H1 (cell line): Measurements from ENCODE around the gene SEMA4C. TPM values are rescaled to one million over a fixed set of nuclear protein-coding genes. Genes with fewer than 3 reads are reported as not detected.
A peak's percentile ranks its signal among the peaks of the same experiment; 100 is the strongest.

Experiments
- CTCF ChIA-PET: fragments of 300-600 bp; sonication (Branson Sonifier 250); formaldehyde crosslinking; loops from one replicate; lab custom pipeline; 2021; ENCODE audit not compliant: partially characterized antibody; lab: Charles Lee
- POLR2A ChIA-PET: fragments of 300-600 bp; sonication (Branson Sonifier 250); formaldehyde crosslinking; loops from one replicate; lab custom pipeline; 2021; ENCODE audit warnings: inconsistent platforms; ENCODE audit not compliant: partially characterized antibody; lab: Charles Lee
- DNase-seq, 2 experiments: peaks; one replicate each; pipeline versions ENCODE4 v3.0.0 to v3.0.0-alpha.2; 2010 to 2022; ENCODE audit warnings: low spot score in 2 of 2, low read depth in 1 of 2, mixed read lengths in 1 of 2
- FAIRE-seq: peaks from 2 replicates; lab custom pipeline; 2011; peaks lifted over from hg19 to GRCh38; lab: Jason Lieb, UNC
- H2AFZ ChIP-seq: 2 replicates; pipeline ENCODE4 v1.8.1; 2012; ENCODE audit warnings: low read length, inconsistent platforms
- H2AK5ac ChIP-seq: 2 replicates; pipeline ENCODE4 v1.6.1; 2013; ENCODE audit warnings: low read depth, low read length
- H2BK120ac ChIP-seq: replicated peaks from 2 replicates; pipeline ENCODE3; 2013; ENCODE audit warnings: low read depth, low read length, inconsistent platforms
- H2BK12ac ChIP-seq: 2 replicates; pipeline ENCODE4 v1.6.1; 2013; ENCODE audit warnings: low read depth, low read length
- H2BK15ac ChIP-seq: 2 replicates; pipeline ENCODE4 v1.6.1; 2013; ENCODE audit warnings: low read length
- H2BK20ac ChIP-seq: 2 replicates; pipeline ENCODE4 v1.6.1; 2013; ENCODE audit warnings: low read length
- H2BK5ac ChIP-seq: 2 replicates; pipeline ENCODE4 v1.6.1; 2013; ENCODE audit warnings: low read depth, low read length
- H3K14ac ChIP-seq: 2 replicates; pipeline ENCODE4 v1.6.1; 2013; ENCODE audit warnings: inconsistent platforms; ENCODE audit not compliant: insufficient read length
- H3K18ac ChIP-seq: 2 replicates; pipeline ENCODE4 v1.6.1; 2013; ENCODE audit warnings: low read length; ENCODE audit errors: extremely low read depth
- H3K23ac ChIP-seq: 2 replicates; pipeline ENCODE4 v1.6.1; 2013; ENCODE audit warnings: inconsistent platforms; ENCODE audit not compliant: insufficient read length
- H3K23me2 ChIP-seq: 2 replicates; pipeline ENCODE4 v1.6.1; 2013; ENCODE audit warnings: low read depth, low read length
- H3K27ac ChIP-seq: 2 replicates; pipeline ENCODE4 v1.6.1; 2011; ENCODE audit warnings: low read depth, low read length, inconsistent platforms
- H3K27me3 ChIP-seq, 4 experiments: replicated peaks in 1 of 4; 1 replicate in 1 of 4; 2 replicates in 3 of 4; pipeline versions ENCODE4 v1.6.1 to v1.8.1; 2011 to 2013; ENCODE audit warnings: low read length in 3 of 4, mild to moderate bottlenecking in 3 of 4, inconsistent platforms in 2 of 4, mixed read lengths in 2 of 4, moderate library complexity in 1 of 4; ENCODE audit not compliant: control insufficient read depth in 3 of 4, insufficient read depth in 3 of 4; ENCODE audit errors: extremely low read depth in 1 of 4
- H3K36me3 ChIP-seq, 4 experiments: 2 replicates each; pipeline versions ENCODE4 v1.6.1 to v1.8.1; 2011 to 2013; ENCODE audit warnings: mild to moderate bottlenecking in 4 of 4, low read length in 3 of 4, moderate library complexity in 2 of 4, control low read depth in 1 of 4, inconsistent platforms in 1 of 4; ENCODE audit not compliant: insufficient read depth in 4 of 4, control insufficient read depth in 2 of 4
- H3K4ac ChIP-seq: replicated peaks from 2 replicates; pipeline ENCODE3; 2013; ENCODE audit warnings: low read length, low read depth, mixed read lengths, inconsistent platforms; ENCODE audit not compliant: insufficient read length
- H3K4me1 ChIP-seq, 4 experiments: replicated peaks in 1 of 4; 1 replicate in 1 of 4; 2 replicates in 3 of 4; pipeline versions ENCODE4 v1.6.1 to v1.8.1; 2011 to 2013; ENCODE audit warnings: low read length in 3 of 4, inconsistent platforms in 2 of 4, mixed read lengths in 1 of 4; ENCODE audit not compliant: insufficient read depth in 4 of 4, control insufficient read depth in 3 of 4
- H3K4me2 ChIP-seq, 2 experiments: 2 replicates each; pipeline versions ENCODE4 v1.6.1 to v1.8.1; 2011 to 2013; ENCODE audit warnings: low read depth in 2 of 2, low read length in 2 of 2, control low read depth in 1 of 2, inconsistent platforms in 1 of 2, mild to moderate bottlenecking in 1 of 2; ENCODE audit not compliant: insufficient read depth in 1 of 2
- H3K4me3 ChIP-seq, 4 experiments: fragments of 200-600, 300-600 bp in 1 of 4; sonication (generic), shearing (Covaris generic), sonication (Bioruptor Twin) in 1 of 4; 2 replicates each; pipeline versions ENCODE4 v1.5.1 to v1.8.1; 2011 to 2016; ENCODE audit warnings: low read length in 4 of 4, low read depth in 3 of 4, control low read depth in 2 of 4, inconsistent platforms in 2 of 4, mild to moderate bottlenecking in 2 of 4, mixed read lengths in 1 of 4, moderate library complexity in 1 of 4; ENCODE audit not compliant: insufficient read depth in 2 of 4; ENCODE audit errors: extremely low read depth in 1 of 4
- H3K56ac ChIP-seq: replicated peaks from 2 replicates; pipeline ENCODE3; 2013; ENCODE audit warnings: low read depth, mild to moderate bottlenecking, mixed read lengths, low read length, inconsistent platforms; ENCODE audit not compliant: insufficient read length
- H3K79me1 ChIP-seq: 2 replicates; pipeline ENCODE4 v1.6.1; 2013; ENCODE audit warnings: low read depth, low read length, control low read depth
- H3K79me2 ChIP-seq, 2 experiments: 2 replicates each; pipeline versions ENCODE4 v1.6.1 to v1.8.1; 2012 to 2013; ENCODE audit warnings: low read length in 2 of 2, mild to moderate bottlenecking in 2 of 2, inconsistent platforms in 1 of 2; ENCODE audit not compliant: insufficient read depth in 2 of 2, control insufficient read depth in 1 of 2
- H3K9ac ChIP-seq, 4 experiments: replicated peaks in 1 of 4; 1 replicate in 1 of 4; 2 replicates in 3 of 4; pipeline versions ENCODE4 v1.6.1 to v1.8.1; 2011 to 2013; ENCODE audit warnings: low read depth in 3 of 4, low read length in 3 of 4, control low read depth in 2 of 4, mild to moderate bottlenecking in 2 of 4, moderate library complexity in 2 of 4, inconsistent platforms in 1 of 4; ENCODE audit errors: extremely low read depth in 1 of 4
- H3K9me3 ChIP-seq, 2 experiments: 2 replicates each; pipeline versions ENCODE4 v1.6.1 to v1.8.1; 2012 to 2013; ENCODE audit warnings: mild to moderate bottlenecking in 2 of 2, moderate library complexity in 2 of 2, control low read depth in 1 of 2, inconsistent platforms in 1 of 2, low read depth in 1 of 2, low read length in 1 of 2, mixed read lengths in 1 of 2; ENCODE audit not compliant: insufficient read depth in 2 of 2
- H4K20me1 ChIP-seq, 2 experiments: replicated peaks in 1 of 2; 2 replicates each; pipeline versions ENCODE3 to v1.8.1; 2011 to 2013; ENCODE audit warnings: inconsistent platforms in 2 of 2, low read length in 2 of 2, mild to moderate bottlenecking in 1 of 2; ENCODE audit not compliant: insufficient read depth in 2 of 2, control insufficient read depth in 1 of 2
- H4K5ac ChIP-seq: 2 replicates; pipeline ENCODE4 v1.6.1; 2013; ENCODE audit warnings: low read length, low read depth, mixed read lengths, inconsistent platforms; ENCODE audit not compliant: insufficient read length
- H4K8ac ChIP-seq: 2 replicates; pipeline ENCODE4 v1.8.0; 2013; ENCODE audit warnings: mild to moderate bottlenecking, moderate library complexity, low read length, inconsistent platforms; ENCODE audit not compliant: insufficient read depth; ENCODE audit errors: extremely low read depth
- H4K91ac ChIP-seq: replicated peaks from 2 replicates; pipeline ENCODE3; 2013; ENCODE audit warnings: low read length, mixed read lengths, inconsistent platforms; ENCODE audit not compliant: insufficient read length
- CHD2 ChIP-seq: IDR thresholded peaks from 2 replicates; pipeline ENCODE4 v1.6.1; 2012; ENCODE audit warnings: low read length, improper control_type of control experiment
- NRF1 ChIP-seq: IDR thresholded peaks from 2 replicates; pipeline ENCODE4 v1.6.1; 2011; ENCODE audit warnings: mild to moderate bottlenecking, low read depth, low read length, improper control_type of control experiment
- SUZ12 ChIP-seq: fragments of 200-600 bp; sonication (generic); IDR thresholded peaks from 2 replicates; pipeline ENCODE4 v1.6.1; 2012; ENCODE audit warnings: mild to moderate bottlenecking, inconsistent platforms, low read length, moderate library complexity, mixed read lengths
- TEAD4 ChIP-seq: IDR thresholded peaks from 2 replicates; pipeline ENCODE4 v1.6.1; 2012; ENCODE audit warnings: low read depth, low read length, inconsistent platforms, mixed read lengths
- ZNF274 ChIP-seq: IDR thresholded peaks from 2 replicates; pipeline ENCODE4 v1.7.0; 2012; ENCODE audit warnings: low read length, borderline replicate concordance; ENCODE audit errors: extremely low read depth
- WGBS, 2 experiments: shearing (Covaris generic) in 1 of 2; methylation state at CpG; one replicate each; pipeline versions ENCODE4 v1.1.6 to v1.1.7; 2013 to 2015; ENCODE audit warnings: low lambda C conversion rate in 2 of 2, mixed read lengths in 2 of 2, inconsistent platforms in 1 of 2, low coverage in 1 of 2, missing lambda C conversion rate in 1 of 2; ENCODE audit not compliant: insufficient replicate concordance in 2 of 2, insufficient coverage in 1 of 2, insufficient read length in 1 of 2; ENCODE audit errors: extremely low coverage in 1 of 2, missing lambda C conversion rate in 1 of 2; 5-methylcytosine and 5-hydroxymethylcytosine counted together
- polyA plus RNA-seq, 7 experiments: library from polyadenylated mRNA; depleted of rRNA in 3 of 7; stranded (reverse) in 5 of 7; unstranded in 2 of 7; fragments of >200 nt in 5 of 7; fragments of 200-250 nt in 2 of 7; gene quantifications; 1 replicate in 5 of 7; 2 replicates in 1 of 7; 4 replicates in 1 of 7; pipeline versions ENCODE4 v1.2.1 to v1.2.3, GENCODE V29; 2011 to 2013; ENCODE audit warnings: missing spikeins in 2 of 7, mixed read lengths in 2 of 7
- total RNA-seq: library from RNA; stranded (reverse); fragmentation: NEBNext Ultra II Directional; extraction: Animal tissue kit (Norgen Biotek cat#: 25700); gene quantifications from 2 replicates; pipeline ENCODE4 v1.2.1, GENCODE V29; 2021

Gene SEMA4C
- total and polyA plus RNA-seq, 2 of the 8 experiments (the other 6 are each of a cell fraction or from before 2014, with no cell fraction given), result 47.5 to 67.3 TPM

DNA sequence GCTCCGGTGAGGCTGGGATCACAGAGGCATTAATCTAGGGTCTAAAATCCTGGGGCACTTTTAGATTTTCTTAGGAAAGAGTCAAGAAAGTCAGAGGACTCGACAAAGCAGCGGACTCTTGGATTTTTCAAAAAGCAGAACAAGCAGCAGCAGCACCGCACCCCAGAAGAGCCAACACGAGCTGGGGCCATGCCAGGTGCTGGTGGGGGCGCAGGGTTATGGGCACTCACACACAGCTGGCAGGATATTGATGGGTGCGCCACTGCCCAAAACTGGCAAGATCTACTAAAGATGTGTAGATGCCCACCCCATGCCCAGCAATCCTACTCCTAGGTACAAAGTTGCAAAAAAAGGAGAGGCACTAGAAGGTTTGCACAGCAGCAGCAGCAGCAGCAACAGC lies 33.9 kb upstream of the SEMA4C start:
- Histone ChIP-seq H3K27ac (no peak overlapping the region), H3K56ac (no peak overlapping the region), H4K5ac (no peak overlapping the region)
- DNase-seq, result no peak
- WGBS, 2 experiments, result 91% methylated on average over 7 of the region's 7 CpGs; no CpG with 5 or more reads in 1 of the 2 experiments
- TF ChIP-seq NRF1, result no peak
- TF ChIP-seq ZNF274, result no peak
- TF ChIP-seq CHD2, result no peak
- TF ChIP-seq TEAD4, result no peak
- no peak for TF ChIP-seq SUZ12
- TF ChIP-seq, all 59 proteins: peak for 0
- Histone ChIP-seq H3K79me1 (no peaks in the 10 kb centered on the region), H2BK5ac (peak overlapping the region; percentile 63; the same call in 1 of the 2 replicates), H4K91ac (no peak overlapping the region), H4K8ac (peak overlapping the region; percentile 8; the same call in 1 of the 2 replicates), H3K79me2 (no peaks in the 10 kb centered on the region), H2BK20ac (0 out of 2 replicates have a peak overlapping the region, but pooled peaks have one; percentile 80), H2BK15ac (no peak overlapping the region), H3K4me3 (no peak overlapping the region), H3K4me1 (peaks cover 0 to 18% (median 16%) of the 10 kb centered on the region in 4 experiments; a peak in 6 of 7 replicates), H3K23ac (no peak overlapping the region), H3K18ac (no peak overlapping the region), H3K23me2 (no peaks in the 10 kb centered on the region), H3K36me3 (no peaks in the 10 kb centered on the region), H3K27me3 (no peaks in the 10 kb centered on the region), H2BK120ac (no peak overlapping the region), H2AFZ (no peak overlapping the region), H3K9me3 (no peaks in the 10 kb centered on the region), H3K4me2 (no peak overlapping the region), H2AK5ac (no peak overlapping the region), H3K14ac (no peak overlapping the region), H3K4ac (no peak overlapping the region), H4K20me1 (no peaks in the 10 kb centered on the region), H2BK12ac (peak overlapping the region; percentile 80; the same call in 1 of the 2 replicates), H3K9ac (no peak overlapping the region)
- no peak for FAIRE-seq
- POLR2A ChIA-PET, result interaction anchor here (1.7 to 2.1 kb wide), 3 partner anchors 23 to 36 kb away, joined by 5 to 6 read pairs (median 5); no protein-coding TSS in a partner anchor
- CTCF ChIA-PET, result interaction anchor here (0.8 to 2.1 kb wide), 9 partner anchors 13 to 47 kb away, joined by 3 to 8 read pairs (median 4); partner anchors contain the start of gene ANKRD39
